ENCODE results near the gene CLCNKB.
"Not testable (repeated sequence)": the region's sequence is repeated elsewhere in the genome, so short reads cannot be mapped to it uniquely, and the experiment has no call there.

DNA sequence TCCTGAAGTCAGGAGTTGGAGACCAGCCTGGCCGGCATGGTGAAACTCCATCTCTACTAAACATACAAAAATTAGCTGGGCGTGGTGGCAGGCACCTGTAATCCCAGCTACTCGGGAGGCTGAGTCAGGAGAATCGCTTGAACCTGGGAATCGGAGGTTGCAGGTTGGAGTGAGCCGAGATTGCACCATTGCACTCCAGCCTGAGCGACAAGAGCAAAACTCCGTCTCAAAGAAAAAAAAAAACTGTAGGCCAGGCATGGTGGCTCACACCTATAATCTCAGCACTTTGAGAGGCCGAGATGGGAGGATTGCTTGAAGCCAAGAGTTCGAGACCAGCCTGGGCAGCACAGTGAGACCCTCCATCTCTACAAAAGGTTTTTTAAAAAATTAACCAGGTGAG is 42.3 kb upstream of the CLCNKB start:
- TF ChIP-seq, protein P1, sequence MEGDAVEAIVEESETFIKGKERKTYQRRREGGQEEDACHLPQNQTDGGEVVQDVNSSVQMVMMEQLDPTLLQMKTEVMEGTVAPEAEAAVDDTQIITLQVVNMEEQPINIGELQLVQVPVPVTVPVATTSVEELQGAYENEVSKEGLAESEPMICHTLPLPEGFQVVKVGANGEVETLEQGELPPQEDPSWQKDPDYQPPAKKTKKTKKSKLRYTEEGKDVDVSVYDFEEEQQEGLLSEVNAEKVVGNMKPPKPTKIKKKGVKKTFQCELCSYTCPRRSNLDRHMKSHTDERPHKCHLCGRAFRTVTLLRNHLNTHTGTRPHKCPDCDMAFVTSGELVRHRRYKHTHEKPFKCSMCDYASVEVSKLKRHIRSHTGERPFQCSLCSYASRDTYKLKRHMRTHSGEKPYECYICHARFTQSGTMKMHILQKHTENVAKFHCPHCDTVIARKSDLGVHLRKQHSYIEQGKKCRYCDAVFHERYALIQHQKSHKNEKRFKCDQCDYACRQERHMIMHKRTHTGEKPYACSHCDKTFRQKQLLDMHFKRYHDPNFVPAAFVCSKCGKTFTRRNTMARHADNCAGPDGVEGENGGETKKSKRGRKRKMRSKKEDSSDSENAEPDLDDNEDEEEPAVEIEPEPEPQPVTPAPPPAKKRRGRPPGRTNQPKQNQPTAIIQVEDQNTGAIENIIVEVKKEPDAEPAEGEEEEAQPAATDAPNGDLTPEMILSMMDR (IDR thresholded peaks at IDR 0.05), result not testable (repeated sequence)
- not testable (repeated sequence) for TF ChIP-seq EP300 (IDR thresholded peaks at IDR 0.05)
